A204.1 (cell line): ENCODE results near the gene KLRF1.

Source experiments
- FAIRE-seq: peaks from 2 replicates; lab custom pipeline; 2012; peaks lifted over from hg19 to GRCh38; lab: Jason Lieb, UNC

KLRF1 gene

GRCh38 chr12:9827209-9827888 lies at the start of gene KLRF1:
Gene KLRF1 (plus strand): TSS chr12:9827481. CDS start chr12:9827545, 64 bp downstream.
- FAIRE-seq = no peak

- FAIRE-seq = no peak
These were observed 48.1 kb upstream of the KLRF1 start for GRCh38 chr12:9779209-9779608.

- FAIRE-seq = no peak
These were observed 45.9 kb upstream of the KLRF1 start for GRCh38 chr12:9781360-9781759.

- no peak for FAIRE-seq
These were observed 44.5 kb upstream of the KLRF1 start for GRCh38 chr12:9782547-9783382.

- no peak for FAIRE-seq
These were observed 43.0 kb upstream of the KLRF1 start for GRCh38 chr12:9784326-9784725.

- FAIRE-seq = no peak
These were observed 42.5 kb upstream of the KLRF1 start for GRCh38 chr12:9784816-9785215.

GRCh38 chr12:9786726-9787717 lies 40.3 kb upstream of the KLRF1 start:
- no peak for FAIRE-seq

- no peak for FAIRE-seq
These were observed 34.9 kb upstream of the KLRF1 start for GRCh38 chr12:9792185-9792900.

GRCh38 chr12:9792961-9793617 lies 34.2 kb upstream of the KLRF1 start:
- FAIRE-seq = no peak

- no peak for FAIRE-seq
These were observed 33.4 kb upstream of the KLRF1 start for GRCh38 chr12:9793779-9794395.

GRCh38 chr12:9794484-9795093 lies 32.7 kb upstream of the KLRF1 start:
- no peak for FAIRE-seq

- no peak for FAIRE-seq
These were observed 31.3 kb upstream of the KLRF1 start for GRCh38 chr12:9795945-9796344.

- FAIRE-seq = no peak
These were observed 30.9 kb upstream of the KLRF1 start for GRCh38 chr12:9796346-9796745.

GRCh38 chr12:9796971-9797370 lies 30.3 kb upstream of the KLRF1 start:
- no peak for FAIRE-seq

GRCh38 chr12:9797722-9798619 lies 29.3 kb upstream of the KLRF1 start:
- no peak for FAIRE-seq

- no peak for FAIRE-seq
These were observed 27.3 kb upstream of the KLRF1 start for GRCh38 chr12:9799961-9800360.

- no peak for FAIRE-seq
These were observed 21.4 kb upstream of the KLRF1 start for GRCh38 chr12:9805883-9806282.

- FAIRE-seq = no peak
These were observed 20.6 kb upstream of the KLRF1 start for GRCh38 chr12:9806714-9807113.

- no peak for FAIRE-seq
These were observed 18.8 kb upstream of the KLRF1 start for GRCh38 chr12:9808504-9808903.
